ENCODE measurements around the gene DNAL1.
"Not testable (repeated sequence)": the region's sequence is repeated elsewhere in the genome, so short reads cannot be mapped to it uniquely, and the experiment has no call there.

Gene DNAL1

DNA sequence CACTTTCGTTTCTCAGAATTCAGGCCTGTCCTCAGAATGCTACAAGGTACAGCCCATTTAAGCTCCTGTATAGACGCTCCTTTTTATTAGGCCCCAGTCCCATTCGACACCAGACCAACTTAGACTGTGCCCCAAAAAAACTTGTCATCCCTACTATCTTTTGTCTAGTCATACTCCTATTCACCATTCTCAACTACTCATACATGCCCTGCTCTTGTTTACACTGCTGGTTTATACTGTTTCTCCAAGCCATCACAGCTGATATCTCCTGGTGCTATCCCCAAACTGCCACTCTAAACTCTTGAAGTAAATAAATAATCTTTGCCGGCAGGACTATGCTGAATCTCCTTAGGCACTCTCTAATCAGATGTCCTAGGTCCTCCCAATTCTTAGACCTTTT lies 63.3 kb downstream of the DNAL1 start:
- DNase-seq (ENCODE audit: low spot score): not testable (repeated sequence)

DNA sequence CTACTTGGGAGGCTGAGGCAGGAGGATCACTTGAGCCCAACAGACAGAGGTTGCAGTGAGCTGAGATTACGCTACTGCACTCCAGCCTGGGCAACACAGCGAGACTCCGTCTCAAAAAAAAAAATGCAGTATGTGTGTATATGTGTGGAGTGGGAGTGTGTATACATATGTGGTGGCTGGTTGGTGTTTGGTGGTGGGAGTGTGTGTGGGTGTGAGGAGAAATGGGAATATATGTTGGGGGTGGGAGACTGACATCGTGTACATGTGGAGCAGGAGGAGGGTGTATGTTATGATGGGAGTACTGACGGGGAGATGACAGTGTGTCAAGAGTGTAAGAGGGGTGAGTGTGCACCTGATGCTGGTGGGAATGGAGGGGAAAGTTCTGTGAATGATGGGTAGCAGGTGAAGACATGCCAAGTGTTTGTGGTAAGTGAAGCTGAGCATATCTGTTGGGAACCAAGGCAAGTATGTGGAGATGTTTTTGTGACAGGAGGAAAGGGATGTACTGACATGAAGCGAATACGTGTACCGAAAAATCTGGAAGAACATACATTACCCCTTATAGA lies 65.2 kb downstream of the DNAL1 start:
- no peak for DNase-seq (ENCODE audit: low spot score)

DNA sequence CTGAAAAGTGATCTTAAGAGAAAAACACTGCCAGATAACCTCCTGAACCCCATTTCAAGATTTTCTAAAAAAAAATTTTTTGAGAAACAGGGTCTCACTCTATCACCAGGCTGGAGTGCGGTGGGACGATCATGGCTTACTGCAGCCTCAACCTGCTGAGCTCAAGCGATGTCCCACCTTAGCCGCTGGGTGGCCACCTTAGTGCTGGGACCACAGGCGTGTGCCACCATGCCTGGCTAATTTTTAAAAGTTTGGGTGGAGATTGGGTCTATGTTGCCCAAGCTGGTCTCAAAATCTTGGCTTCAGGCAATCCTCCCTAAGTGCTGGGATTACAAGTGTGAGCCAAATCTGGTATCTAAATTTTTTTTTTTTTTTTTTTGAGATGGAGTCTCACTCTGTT lies 66.0 kb downstream of the DNAL1 start:
- DNase-seq (ENCODE audit: low spot score): no peak

DNA sequence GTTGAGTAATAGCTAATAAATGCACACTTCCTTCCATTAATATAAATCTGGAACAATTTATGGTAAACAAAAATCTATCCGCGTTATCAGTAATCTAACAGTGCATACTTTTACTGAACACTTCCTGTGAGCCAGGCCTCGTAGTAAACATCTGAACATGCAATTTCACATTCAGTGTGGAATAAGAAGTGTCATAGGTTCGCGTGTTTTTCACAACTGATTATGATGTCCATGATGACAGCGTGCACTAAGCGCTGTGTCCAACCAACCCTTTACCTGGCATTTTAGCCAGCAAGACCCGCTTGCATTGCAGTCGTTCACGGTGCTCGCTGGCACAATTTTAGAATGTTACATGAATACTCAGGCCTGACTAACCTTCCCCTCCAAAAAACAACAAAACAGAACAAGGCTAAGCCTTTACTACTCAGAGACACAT lies 67.3 kb downstream of the DNAL1 start:
- DNase-seq (ENCODE audit: low spot score): no peak

DNA sequence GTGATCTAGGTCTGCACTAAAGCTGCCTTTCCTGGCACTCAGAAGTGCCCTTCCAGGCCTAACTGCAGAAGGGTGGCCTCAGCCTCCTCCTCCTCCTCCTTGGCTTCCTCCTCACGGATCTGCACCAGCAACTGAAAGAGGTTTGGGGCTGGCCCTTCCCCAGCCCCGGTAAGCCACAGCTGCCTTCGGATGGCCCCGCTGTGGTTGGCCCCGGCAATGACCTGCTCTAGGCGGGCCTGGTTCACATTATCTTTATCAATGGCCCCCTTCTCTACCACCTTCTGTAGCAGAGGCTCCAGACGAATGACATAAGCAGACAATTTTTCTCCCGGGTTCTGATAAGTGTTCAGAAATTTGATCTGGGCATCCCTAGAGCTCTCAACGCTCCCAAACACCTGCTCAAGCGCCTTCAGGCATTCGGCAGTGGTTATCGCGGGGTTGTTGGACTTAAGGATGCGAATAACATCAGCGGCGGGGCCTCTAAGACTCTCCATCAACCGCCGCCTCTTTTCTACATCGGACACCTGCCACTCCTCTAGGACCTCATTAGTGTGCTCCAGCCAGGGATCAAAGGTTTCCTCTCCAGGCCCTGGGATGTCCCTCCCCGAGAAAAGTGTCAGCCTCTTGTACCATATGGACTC lies 67.9 kb downstream of the DNAL1 start:
- DNase-seq (ENCODE audit: low spot score): peak; percentile 52

DNA sequence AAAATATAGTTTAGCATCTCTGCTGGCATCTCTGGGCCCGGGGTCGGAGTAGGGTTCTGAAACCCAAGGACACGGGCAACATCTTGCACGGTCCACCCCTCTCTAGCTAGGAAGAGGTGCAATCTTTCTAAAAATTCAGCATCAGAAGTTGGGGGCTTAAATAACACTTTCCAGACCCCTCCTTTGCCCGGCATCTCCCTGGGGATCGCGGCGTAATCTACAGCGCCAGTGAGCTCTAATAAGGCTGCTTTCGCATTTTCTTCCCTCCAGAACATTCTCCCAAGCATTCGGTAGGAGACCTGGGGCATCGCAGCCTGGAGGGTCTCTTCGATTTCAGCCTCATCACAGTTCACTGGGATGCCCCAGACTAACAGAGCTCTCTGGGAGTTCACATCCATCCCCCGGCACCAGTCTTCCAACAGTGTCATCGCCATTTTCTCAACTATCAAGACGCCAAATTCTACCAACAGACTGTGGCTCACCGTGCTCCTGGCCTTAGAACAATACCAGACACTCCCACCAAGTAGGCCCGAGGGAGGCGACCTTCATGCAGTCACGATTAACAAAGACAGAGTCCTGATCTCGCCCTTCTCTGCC lies 68.5 kb downstream of the DNAL1 start:
- no peak for DNase-seq (ENCODE audit: low spot score)

DNA sequence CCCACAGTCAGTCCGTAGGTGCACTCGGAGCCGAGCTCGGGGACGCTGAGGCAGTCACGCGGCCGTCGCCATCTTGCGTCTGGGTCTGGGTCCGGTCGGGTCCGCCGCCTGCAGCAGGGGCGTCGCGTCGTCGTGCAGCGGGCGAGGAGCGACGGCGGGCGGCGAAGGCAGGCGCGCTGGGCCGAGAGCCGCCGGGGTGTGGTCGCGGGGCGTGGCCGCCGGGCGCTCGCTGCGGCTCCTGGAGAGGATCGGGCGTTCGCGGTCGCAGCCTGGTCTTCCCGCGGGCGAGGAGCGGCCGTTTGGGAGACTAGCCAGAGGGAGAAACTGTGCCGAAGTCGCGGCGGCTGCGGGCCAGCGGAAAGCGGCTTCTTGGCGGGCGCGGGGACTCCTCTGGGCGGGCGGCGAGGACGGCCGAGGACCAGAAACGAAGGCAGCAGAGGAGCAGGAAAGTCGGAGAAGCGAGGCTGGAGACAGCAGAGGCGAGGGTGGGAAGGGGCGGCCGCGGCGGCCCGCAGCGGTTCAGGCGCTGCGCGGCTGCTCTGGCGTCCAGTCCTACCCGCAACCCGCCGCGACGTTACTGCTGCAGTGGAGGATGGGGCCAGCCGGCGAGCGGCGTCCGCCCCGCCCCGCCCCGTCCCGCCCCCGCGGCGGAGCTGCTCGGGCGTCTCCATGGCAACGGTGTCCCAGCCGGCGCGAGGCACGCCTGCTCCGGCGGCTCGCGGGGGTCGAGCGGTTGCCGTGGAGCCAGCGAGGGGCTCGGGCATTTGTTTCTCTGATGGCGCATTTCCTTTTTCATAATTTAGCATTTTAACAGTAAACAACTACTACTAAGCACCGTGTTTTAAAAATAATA lies 69.2 kb downstream of the DNAL1 start, which contains the start of gene PNMA1:
PNMA1 (minus strand) TSS at position 582 of the 853 bp plus-strand sequence. CDS start 745 bp downstream, outside the sequence.
- DNase-seq (ENCODE audit: low spot score): peak; percentile 97

DNA sequence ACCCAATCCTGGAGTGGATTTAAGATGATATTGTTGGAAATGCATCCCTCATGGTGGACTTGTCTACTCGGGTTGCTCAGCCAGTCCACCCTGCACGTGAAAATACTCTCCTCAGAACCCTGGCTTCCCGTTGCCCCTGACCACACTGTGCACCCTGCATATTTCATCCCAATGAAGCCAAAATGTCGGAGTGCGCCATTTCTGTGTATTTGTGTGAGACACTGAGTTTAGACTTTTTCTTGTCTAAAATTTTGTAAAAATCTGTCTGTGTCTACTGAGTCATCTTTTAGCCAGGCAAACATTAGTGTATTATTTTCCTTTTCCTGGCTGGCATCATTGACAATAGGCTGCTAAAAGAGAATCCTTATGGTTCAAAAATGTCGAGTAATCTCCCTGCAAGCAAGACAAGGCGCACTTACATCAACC lies 69.9 kb downstream of the DNAL1 start:
- no peak for DNase-seq (ENCODE audit: low spot score)

DNA sequence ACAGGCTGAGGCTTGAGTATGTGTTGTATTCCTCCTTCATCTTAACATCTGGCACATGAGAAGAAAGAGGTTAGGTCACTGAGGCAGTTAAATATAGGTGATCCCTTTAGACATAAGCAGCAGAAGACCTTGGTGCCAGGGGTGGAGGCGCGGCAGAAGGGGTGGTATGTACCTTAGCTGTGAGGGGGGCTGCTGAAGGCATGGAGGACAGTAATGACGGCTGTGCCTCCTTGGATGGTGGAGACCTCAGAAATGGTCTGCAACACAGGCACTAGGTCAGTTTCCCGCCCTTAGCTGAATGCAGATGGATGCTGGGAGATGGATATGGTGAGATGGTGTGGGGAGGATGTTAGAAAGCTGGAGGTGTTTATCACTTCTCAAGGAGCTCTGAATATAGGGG lies 70.9 kb downstream of the DNAL1 start:
- DNase-seq (ENCODE audit: low spot score): no peak

DNA sequence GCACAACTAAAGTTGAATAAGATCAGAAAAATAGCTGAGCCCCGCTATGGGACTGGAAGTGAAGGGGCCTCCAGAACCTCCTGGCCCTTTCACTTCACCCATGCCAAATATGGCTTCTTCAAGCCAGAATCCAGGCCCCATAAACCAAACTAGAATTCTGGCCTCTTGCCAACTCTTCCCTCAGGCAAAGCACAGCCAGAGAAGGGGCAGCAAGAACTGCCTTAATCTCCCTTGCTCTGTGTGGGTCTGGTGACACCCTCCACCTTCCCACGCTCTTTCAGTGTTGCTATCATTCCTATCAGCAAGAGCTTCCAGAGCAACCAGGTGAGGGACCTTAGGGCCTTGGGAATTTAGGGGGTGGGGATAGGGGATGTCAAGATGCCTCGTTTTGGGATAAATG lies 72.5 kb downstream of the DNAL1 start:
- DNase-seq (ENCODE audit: low spot score): no peak

DNA sequence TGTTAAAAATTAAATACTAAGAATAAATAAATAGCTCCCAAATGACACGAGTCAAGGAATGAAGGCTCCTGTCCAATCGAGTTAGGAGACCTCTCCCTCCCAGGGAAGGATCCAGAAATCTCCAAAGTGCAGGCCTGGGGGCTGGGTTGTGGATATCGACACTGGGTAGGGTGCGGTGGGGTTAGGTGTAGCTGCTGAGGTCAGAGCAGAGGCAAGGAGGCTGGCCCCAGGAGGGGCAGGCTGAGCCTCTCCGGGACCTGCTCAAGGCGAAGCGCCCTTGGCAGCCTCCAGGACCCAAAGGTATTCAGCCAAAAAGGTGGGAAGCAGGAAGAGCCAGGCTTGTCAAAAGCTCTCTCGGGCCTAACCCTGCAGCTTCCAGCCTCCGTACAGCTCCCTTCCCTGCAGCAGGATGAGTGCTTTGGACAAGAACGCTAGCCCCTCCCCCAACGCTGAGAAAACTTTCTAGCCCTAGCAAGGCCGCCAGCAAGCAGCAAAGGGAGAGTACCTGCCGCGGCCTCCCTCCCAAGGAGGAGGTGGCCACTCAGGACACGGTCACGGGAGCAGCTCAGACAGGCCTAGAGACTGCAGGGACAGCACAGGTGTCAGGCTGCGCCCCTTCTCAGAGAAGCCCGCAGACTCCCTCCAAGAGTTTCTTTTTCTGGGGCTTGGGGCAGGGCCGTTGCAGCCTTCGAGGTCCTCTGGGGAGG lies 73.1 kb downstream of the DNAL1 start:
- DNase-seq (ENCODE audit: low spot score): no peak

DNA sequence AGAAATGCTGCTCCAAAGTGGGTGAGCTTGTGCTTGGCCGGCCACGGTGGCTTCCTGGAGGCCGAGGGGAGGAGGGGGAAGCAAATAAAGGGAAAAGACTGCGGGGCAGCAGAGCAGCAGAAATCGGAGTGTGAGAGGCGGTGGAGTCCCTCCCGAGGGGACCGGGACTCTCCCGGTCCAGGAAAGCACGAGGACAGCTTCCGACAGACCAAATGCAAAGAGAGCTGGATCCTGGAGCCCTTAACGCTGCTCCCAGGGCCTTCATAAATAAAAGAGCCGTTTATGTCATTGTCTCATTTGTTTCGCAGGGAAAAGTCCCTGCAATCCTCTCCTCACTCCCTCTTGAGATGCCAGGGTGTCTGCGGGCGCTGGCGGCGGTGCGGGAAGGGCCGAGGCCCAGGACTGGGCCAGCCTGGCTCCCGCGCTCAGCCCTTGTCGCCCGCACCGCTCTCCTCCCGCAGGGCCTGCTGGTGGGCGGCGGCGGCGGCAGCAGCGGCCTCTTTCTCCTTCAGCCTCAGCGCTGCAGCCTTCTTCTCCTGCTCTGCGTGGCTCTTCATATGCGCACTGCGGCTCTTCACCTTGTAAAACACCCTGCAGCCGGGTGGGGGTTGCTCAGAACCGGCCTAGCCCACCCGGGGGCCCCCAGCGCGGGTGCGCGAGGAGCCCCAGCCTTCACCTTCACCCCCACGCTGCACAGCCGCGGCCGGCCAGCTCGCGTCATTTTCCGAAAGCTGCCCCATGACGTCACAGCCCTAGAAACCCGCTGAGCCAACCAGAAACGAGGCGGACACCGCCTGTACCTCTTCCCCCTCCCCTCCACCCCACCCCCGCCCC lies 73.8 kb downstream of the DNAL1 start:
- DNase-seq (ENCODE audit: low spot score): no peak

DNA sequence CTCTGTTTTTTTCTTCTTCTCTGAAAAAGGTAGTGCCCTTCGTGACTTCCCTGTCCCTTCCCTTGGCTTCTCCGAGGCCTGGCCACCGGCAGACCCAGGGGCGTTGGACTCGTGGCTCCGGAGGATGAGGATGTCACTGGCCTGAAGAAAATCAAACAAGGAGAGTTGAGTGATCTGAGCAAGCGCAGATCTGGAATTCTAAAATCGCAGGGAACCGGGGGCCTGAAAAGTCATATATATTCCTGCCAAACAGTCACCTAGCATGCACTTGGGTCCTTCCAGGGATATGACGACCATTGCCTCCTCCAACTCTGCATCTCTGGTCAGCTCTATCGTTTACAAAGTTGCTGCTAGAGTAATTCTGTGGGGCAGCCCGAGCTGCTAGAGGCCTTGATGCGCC lies 74.6 kb downstream of the DNAL1 start:
- no peak for DNase-seq (ENCODE audit: low spot score)

DNA sequence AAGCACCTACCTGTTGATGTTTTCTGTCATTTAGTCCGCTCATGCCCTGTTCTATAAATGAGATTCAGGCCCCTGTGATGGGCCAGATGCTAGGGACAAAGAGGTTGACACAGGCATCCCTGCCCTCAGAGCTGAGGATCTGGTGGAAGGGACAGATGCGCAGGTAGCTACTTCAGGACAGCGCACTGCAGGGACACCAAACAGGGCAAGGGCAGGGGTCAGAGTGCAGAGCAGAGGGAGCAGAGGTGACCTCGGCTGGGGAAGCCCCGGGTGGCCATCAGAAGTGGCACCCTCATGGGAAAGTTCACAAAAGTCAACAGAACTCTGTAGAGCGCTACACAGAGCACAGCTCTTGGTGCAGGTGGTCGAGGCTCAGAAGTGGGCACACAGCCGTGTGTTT lies 75.0 kb downstream of the DNAL1 start:
- no peak for DNase-seq (ENCODE audit: low spot score)

DNA sequence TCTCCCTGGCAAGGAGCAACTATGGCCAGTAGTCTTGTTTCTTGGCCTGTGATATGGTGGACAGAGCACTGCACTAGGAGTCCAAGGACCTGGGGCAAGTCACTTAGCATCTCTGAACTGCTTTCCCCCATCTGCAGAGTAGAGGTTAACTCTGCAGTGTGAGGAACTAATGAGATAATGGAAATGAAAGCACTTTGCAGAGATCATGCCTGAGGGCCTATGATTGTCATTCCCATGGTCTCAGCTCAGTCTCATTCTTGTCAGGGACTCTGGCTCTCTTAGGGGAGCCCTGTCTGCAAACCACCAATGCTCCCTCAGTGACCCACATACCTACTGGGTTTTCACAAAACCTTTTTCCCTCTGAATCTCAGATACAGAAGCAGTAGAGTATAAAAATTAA lies 75.8 kb downstream of the DNAL1 start:
- DNase-seq (ENCODE audit: low spot score): no peak

DNA sequence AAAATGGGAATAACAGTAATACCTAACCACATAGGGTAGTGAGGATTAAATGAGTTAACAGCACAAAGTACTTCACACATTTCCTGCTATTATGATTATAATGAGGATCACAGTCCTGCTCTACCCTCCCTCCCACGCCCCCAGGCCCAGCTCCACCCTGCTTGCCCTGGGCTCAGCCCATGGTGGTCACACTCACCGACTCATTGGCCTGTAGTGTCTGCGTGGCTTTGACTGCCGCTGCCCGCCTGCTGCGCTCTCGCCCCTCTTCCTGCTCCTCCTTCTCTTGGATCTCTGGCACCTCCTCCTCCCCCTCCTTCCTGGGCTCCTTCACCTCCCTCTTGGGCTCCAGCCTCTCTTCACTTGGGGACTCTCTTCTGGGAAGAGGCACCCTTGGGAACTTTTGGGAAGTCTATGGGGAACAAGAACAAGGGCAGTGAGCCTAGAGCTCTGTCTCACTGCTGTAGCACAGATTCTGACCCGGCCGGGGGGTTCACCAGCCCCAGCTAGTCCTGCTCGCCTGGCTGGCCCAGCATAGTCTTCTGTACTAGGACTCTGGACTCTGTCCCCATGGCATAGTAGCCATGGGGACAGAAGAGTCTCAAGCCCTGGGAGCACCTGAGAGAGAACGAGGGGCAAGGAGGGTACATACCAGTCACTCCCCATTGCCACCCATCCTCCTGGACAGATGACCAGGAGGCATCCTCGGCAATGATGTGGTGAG lies 76.5 kb downstream of the DNAL1 start:
- no peak for DNase-seq (ENCODE audit: low spot score)

DNA sequence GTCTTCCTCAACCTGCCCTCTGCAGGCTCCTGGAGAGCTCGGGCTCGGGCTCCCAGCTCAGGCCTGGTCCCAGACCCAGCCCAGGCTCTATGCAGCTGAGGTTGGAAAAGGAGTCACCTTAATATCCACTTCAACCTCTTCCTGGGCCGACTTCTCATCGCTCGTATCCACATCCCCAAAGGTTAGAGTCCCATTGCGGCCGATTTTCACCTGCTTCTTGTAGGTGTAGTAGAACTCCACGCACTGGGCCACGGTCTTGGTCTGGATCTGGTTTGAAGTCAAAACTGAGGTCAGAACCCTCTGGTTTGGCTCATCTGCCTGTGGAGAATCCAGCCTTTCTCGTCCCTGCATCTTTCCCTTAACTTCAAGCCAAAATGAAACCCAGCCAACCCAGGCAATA lies 77.8 kb downstream of the DNAL1 start:
- DNase-seq (ENCODE audit: low spot score): no peak

DNA sequence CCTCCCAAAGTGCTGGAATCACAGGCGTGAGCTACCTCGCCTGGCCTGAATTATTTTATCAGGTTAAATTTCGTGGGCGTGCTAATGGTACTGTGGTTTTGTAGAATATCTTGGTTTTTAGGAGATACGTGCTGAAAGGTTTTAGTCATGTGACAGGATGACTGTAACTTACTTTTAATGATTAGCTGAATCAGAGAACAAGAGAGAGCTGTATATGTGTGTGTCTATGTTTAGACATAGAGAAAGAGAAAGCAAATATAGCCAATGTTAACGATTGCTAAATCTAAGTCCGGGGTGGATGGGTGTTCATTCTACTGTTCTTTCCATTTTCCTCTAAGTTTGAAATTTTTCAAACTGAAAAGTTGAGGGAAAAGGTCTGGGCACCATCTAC lies 78.6 kb downstream of the DNAL1 start:
- no peak for DNase-seq (ENCODE audit: low spot score)

DNA sequence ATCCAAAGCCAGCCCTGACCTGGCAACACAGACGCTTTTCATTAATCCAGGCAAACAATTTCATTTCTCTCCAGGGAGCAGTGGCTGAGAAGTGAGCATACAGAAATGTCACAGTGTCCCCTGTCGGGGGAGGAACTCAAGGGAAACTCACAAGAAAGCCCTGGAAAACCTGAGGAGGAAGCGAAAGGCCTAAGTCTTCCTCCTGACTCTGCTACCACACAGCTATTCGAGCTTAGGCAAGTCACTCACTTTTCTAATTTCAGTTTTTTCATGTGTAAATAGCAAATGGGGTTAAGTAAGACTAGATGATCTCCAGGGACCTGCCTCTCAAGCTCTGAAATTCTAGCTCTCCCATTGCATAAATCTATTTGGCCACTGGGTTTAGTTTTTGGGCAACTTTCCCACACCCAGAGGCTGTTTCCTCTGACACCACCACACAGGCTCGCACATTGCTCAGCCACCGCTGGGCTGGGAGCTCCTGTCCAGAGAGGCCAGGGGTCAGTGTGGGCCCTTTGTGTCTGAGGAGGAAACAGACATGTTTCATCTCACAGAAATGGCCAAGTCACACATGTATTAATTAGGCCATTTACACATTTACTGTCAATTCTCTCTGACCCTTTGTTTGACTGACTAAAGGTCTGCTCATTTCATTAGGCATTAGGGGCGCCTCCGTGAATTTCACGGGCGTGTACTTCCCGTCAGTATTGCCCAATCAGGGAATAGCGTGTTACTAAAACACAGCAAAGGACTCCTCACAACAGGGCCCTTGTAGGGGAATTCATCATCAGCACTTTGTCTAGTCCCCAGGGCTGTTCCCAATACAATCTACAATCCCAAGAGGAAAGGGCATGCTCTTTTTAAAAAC lies 79.2 kb downstream of the DNAL1 start:
- peak; percentile 92 for DNase-seq (ENCODE audit: low spot score)

DNA sequence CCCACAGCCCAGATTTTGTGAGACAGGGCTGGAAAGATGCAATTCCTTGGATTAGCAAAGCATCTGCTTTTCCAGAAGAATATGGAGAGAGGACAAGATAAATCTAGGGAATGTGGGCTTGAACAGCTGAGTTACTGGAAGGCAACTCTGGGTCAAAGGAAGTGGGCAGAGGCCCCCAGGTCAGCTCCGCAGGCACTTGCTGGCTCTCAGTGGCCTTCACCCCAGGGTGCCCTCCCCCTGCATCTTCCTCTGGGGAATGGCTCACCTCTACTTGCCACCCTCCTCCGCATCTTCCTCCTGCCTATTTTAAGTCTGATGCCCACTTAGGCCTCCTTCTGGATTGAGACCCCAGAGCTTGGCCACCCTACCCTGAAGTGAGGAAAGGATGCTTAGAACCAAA lies 79.9 kb downstream of the DNAL1 start:
- no peak for DNase-seq (ENCODE audit: low spot score)

Data from GM03348 (cell line).